Astrocyte of the cerebellum (primary cell): ENCODE measurements around the gene RAE1.
A peak's percentile ranks its signal among the peaks of the same experiment; 100 is the strongest.

Experiments
- DNase-seq: peaks from one replicate; pipeline ENCODE4 v3.0.0-alpha.2; 2011; ENCODE audit warnings: low read depth
- H3K4me3 ChIP-seq: 2 replicates; pipeline ENCODE4 v1.5.1; 2011; ENCODE audit warnings: mild to moderate bottlenecking, low read depth, low read length, moderate library complexity
- in situ Hi-C: cut with HindIII; loops from 2 replicates; pipeline ENCODE4 v1.10.0; 2017; ENCODE audit warnings: low sequenced_read_pairs
- TF ChIP-seq, protein P1 (sequence below): IDR thresholded peaks from 2 replicates; pipeline ENCODE4 v1.5.1; 2012; ENCODE audit warnings: low read length, low read depth, moderate library complexity, mild to moderate bottlenecking; ENCODE audit errors: missing control alignments

Gene RAE1

GRCh38 chr20:57391439-57392301 is 40.6 kb downstream of the RAE1 start:
- DNase-seq = no peak
- in situ Hi-C loops = no loop called here

DNA sequence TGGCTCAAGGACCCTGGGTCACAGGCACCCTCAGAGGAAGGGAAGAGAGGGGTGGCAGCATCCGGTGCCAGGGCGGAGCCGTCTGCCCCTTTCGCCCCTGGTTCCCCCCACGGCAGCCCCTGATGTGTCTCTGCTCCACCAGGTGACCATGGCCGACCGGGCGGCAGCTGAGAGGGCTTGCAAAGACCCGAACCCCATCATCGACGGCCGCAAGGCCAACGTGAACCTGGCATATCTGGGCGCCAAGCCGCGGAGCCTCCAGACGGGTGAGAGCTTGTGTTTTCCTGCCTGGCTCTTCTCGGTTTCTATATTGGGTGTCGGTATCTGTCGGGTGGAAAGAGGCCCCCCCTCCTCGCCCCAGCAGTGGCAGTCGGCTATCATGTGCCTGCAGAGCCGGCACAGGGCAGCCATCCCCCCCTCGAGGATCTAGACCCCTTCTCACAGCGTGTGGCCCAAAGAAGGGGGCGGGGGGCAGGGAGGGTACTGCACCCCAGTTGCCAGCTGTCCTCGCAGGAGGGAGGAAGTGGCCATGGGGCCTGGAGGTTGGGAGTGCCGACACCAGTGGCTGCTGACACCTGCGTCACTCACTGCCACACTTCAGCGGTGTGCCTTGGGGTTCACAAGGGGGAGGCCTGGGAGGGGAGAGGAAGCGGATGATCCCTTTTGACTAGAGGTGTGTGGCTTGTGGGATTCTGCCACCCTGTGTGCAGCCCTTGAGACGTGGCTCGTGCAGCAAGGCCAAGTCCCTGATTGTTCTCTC is 41.6 kb downstream of the RAE1 start:
- no peak for DNase-seq
- in situ Hi-C loops = no loop called here
- peak overlapping the region; percentile 59 for H3K4me3 ChIP-seq
- TF ChIP-seq, protein P1, sequence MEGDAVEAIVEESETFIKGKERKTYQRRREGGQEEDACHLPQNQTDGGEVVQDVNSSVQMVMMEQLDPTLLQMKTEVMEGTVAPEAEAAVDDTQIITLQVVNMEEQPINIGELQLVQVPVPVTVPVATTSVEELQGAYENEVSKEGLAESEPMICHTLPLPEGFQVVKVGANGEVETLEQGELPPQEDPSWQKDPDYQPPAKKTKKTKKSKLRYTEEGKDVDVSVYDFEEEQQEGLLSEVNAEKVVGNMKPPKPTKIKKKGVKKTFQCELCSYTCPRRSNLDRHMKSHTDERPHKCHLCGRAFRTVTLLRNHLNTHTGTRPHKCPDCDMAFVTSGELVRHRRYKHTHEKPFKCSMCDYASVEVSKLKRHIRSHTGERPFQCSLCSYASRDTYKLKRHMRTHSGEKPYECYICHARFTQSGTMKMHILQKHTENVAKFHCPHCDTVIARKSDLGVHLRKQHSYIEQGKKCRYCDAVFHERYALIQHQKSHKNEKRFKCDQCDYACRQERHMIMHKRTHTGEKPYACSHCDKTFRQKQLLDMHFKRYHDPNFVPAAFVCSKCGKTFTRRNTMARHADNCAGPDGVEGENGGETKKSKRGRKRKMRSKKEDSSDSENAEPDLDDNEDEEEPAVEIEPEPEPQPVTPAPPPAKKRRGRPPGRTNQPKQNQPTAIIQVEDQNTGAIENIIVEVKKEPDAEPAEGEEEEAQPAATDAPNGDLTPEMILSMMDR = no peak

More at GRCh38 chr20:57391439-57392301, 40.6 kb downstream of the RAE1 start:
- TF ChIP-seq, protein P1 = no peak
- H3K4me3 ChIP-seq = peak overlapping the region; percentile 59

GRCh38 chr20:57393321-57394120 is 42.5 kb downstream of the RAE1 start:
- peak overlapping the region; percentile 59 for H3K4me3 ChIP-seq
- in situ Hi-C loops = no loop called here
- no peak for DNase-seq
- TF ChIP-seq, protein P1 = no peak

GRCh38 chr20:57394121-57395082 is 43.3 kb downstream of the RAE1 start:
- TF ChIP-seq, protein P1 = no peak
- H3K4me3 ChIP-seq = no peak overlapping the region
- in situ Hi-C loops = no loop called here
- no peak for DNase-seq

DNA sequence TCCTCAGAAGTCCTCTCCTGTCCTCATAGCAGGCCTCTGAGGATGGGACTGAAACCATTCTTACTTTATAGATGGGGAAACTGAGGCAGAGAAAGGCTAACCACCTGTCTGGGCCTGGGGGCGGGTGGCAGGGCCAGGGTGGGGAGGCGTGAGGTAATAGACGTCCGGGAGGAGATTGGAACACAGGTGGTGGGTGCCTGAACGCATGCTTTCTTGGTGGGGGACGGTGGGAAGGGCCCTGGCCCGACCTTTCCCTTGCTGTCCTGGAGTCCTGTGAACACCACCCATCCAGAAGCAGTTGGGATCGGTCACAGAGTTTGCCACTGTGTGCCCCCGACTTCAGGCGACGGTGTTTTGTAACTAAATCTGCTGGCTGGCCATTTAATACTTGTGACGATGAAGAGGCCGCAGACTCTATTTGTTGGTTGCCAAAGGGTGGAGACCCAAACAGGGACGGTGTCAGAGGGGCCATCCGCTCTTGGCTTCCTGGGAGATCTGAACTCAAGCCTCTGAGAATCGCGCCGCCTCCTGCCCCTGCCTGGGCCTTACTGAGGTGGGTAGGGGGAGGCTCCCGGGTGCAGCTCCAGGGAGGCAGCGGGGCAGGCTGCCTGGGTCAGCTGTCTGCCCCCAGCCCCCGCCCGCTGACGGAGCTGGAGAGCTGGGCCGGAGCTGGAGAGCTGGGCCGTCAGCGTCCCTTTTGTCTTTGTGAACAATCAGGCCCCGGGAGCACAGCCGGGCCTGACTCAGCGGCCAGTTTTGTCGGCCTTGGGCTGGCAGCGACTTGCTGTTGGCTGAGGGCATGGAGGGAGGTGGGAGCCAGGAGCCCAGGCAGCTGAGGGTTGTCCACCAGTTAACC is 44.3 kb downstream of the RAE1 start:
- peak; percentile 50 for DNase-seq
- H3K4me3 ChIP-seq = no peak overlapping the region
- TF ChIP-seq, protein P1 = no peak
- in situ Hi-C loops = no loop called here
